CD4-positive, alpha-beta memory T cell (primary cell): Measurements from ENCODE around the gene MAST4. TPM values are rescaled to one million over a fixed set of nuclear protein-coding genes. Genes with fewer than 3 reads are reported as not detected.
"Not testable (repeated sequence)": the region's sequence is repeated elsewhere in the genome, so short reads cannot be mapped to it uniquely, and the experiment has no call there.

Experiments used
- CTCF ChIA-PET: fragments of 350-600 bp; sonication (Branson Sonifier 250); formaldehyde crosslinking; loops from one replicate; lab custom pipeline; 2021; ENCODE audit warnings: inconsistent platforms; ENCODE audit not compliant: partially characterized antibody; lab: Charles Lee
- POLR2A ChIA-PET: fragments of 350-600 bp; sonication (Branson Sonifier 250); formaldehyde crosslinking; loops from one replicate; lab custom pipeline; 2021; ENCODE audit not compliant: partially characterized antibody; lab: Charles Lee
- DNase-seq, 5 donors: peaks; one replicate each; pipeline versions ENCODE4 v3.0.0 to v3.0.0-alpha.2; 2020 to 2022; ENCODE audit warnings: mixed read lengths in 1 of 5
- H3K27ac ChIP-seq: one replicate; pipeline ENCODE4 v1.7.0; 2013; ENCODE audit warnings: low read depth, low read length
- H3K27me3 ChIP-seq: 2 replicates; pipeline ENCODE4 v1.7.0; 2013; ENCODE audit warnings: mild to moderate bottlenecking, low read length, moderate library complexity; ENCODE audit not compliant: insufficient read depth
- H3K36me3 ChIP-seq: 2 replicates; pipeline ENCODE4 v1.7.0; 2013; ENCODE audit warnings: mild to moderate bottlenecking, low read length, moderate library complexity; ENCODE audit not compliant: insufficient read depth
- H3K4me1 ChIP-seq: 2 replicates; pipeline ENCODE4 v1.7.0; 2013; ENCODE audit warnings: mild to moderate bottlenecking, low read length, moderate library complexity; ENCODE audit not compliant: insufficient read depth
- H3K4me3 ChIP-seq, 2 donors: one replicate each; pipeline ENCODE4 v1.7.0; 2013; ENCODE audit warnings: low read length in 2 of 2, mild to moderate bottlenecking in 1 of 2
- H3K9me3 ChIP-seq, 2 donors: one replicate each; pipeline ENCODE4 v1.7.0; 2013; ENCODE audit warnings: low read length in 2 of 2, control low read depth in 1 of 2; ENCODE audit not compliant: control insufficient read depth in 1 of 2
- H3K27ac Mint-ChIP-seq, 7 donors: one replicate each; pipeline ENCODE4 v1.8.0; 2020 to 2021; ENCODE audit warnings: mixed read lengths in 7 of 7, mild to moderate bottlenecking in 6 of 7, inconsistent platforms in 3 of 7, moderate library complexity in 3 of 7
- H3K27me3 Mint-ChIP-seq, 2 donors: one replicate each; pipeline ENCODE4 v1.8.0; 2020 to 2021; ENCODE audit warnings: mixed read lengths in 2 of 2
- H3K36me3 Mint-ChIP-seq, 2 donors: one replicate each; pipeline ENCODE4 v1.8.0; 2020 to 2021; ENCODE audit warnings: mixed read lengths in 2 of 2, inconsistent platforms in 1 of 2, mild to moderate bottlenecking in 1 of 2
- H3K4me1 Mint-ChIP-seq, 4 donors: one replicate each; pipeline ENCODE4 v1.8.0; 2020 to 2021; ENCODE audit warnings: mixed read lengths in 4 of 4, mild to moderate bottlenecking in 1 of 4
- H3K4me3 Mint-ChIP-seq, 8 donors: one replicate each; pipeline ENCODE4 v1.8.0; 2020 to 2021; ENCODE audit warnings: mixed read lengths in 8 of 8, mild to moderate bottlenecking in 7 of 8, moderate library complexity in 6 of 8, inconsistent platforms in 3 of 8
- H3K9me3 Mint-ChIP-seq, 8 donors: one replicate each; pipeline ENCODE4 v1.8.0; 2020 to 2021; ENCODE audit warnings: mixed read lengths in 8 of 8, mild to moderate bottlenecking in 5 of 8, inconsistent platforms in 3 of 8, moderate library complexity in 1 of 8
- intact Hi-C: fragments of 100-400 bp; cut with micrococcal nuclease; formaldehyde crosslinking; loops from one replicate; pipeline ENCODE4 v1.15.1; 2023
- polyA plus RNA-seq, 2 donors: library from polyadenylated mRNA; unstranded; fragments of 300-500 nt; fragmentation: Illumina TruSeq; gene quantifications; one replicate each; pipeline ENCODE4 v1.2.3, GENCODE V29; 2021
- total RNA-seq, 2 experiments: library from RNA; stranded (reverse); gene quantifications; one replicate each; pipeline ENCODE4 v1.2.3, GENCODE V29; 2021

Gene MAST4
- total and polyA plus RNA-seq, 4 experiments from 2014 or later = 9.2 to 27.0 (median 21.3) TPM

- no peaks in the 10 kb centered on the region for H3K9me3 ChIP-seq
- ChIA-PET CTCF (interaction anchor here (18.1 kb wide), 1 partner anchor 39 kb away, joined by 851 read pairs; the partner anchor contains the start of gene CD180), POLR2A (interaction anchor here (0.8 to 19.4 kb wide), 3 partner anchors 9 to 33 kb away, joined by 3 to 703 read pairs (median 109); partner anchors contain the start of gene CD180)
- peaks cover 4 to 7% of the 10 kb centered on the region in 2 donors for H3K36me3 Mint-ChIP-seq
- H3K27me3 ChIP-seq = no peaks in the 10 kb centered on the region
- no peak overlapping the region for H3K27ac ChIP-seq
- H3K9me3 Mint-ChIP-seq = peaks cover 0 to 6% (median 4%) of the 10 kb centered on the region in 8 donors
- no peak overlapping the region for H3K27ac Mint-ChIP-seq
- peaks cover 44% of the 10 kb centered on the region for H3K4me1 ChIP-seq
- no peak overlapping the region for H3K4me3 Mint-ChIP-seq
- peaks cover 21 to 37% (median 30%) of the 10 kb centered on the region in 4 donors for H3K4me1 Mint-ChIP-seq
- intact Hi-C loops = no loop called here
- no peak for DNase-seq
- no peaks in the 10 kb centered on the region for H3K36me3 ChIP-seq
- no peak overlapping the region for H3K4me3 ChIP-seq
- H3K27me3 Mint-ChIP-seq = no peaks in the 10 kb centered on the region
Observed at GRCh38 chr5:67170767-67171166, 574.6 kb downstream of the MAST4 start.

GRCh38 chr5:67173351-67173750 is 577.2 kb downstream of the MAST4 start:
- H3K27me3 Mint-ChIP-seq, H3K4me3 Mint-ChIP-seq, intact Hi-C loops, H3K27ac ChIP-seq, H3K36me3 ChIP-seq, CTCF ChIA-PET, H3K27ac Mint-ChIP-seq, H3K4me3 ChIP-seq, H3K27me3 ChIP-seq, DNase-seq: not testable (repeated sequence)
- Mint-ChIP-seq H3K4me1 (peaks cover 11 to 29% (median 15%) of the 10 kb centered on the region in 4 donors), H3K36me3 (peaks cover 13 to 21% of the 10 kb centered on the region in 2 donors), H3K9me3 (peaks cover 2 to 29% (median 27%) of the 10 kb centered on the region in 8 donors)
- Histone ChIP-seq H3K4me1 (peaks cover 20% of the 10 kb centered on the region), H3K9me3 (peaks cover 5 to 10% of the 10 kb centered on the region in 2 donors)
- POLR2A ChIA-PET = interaction anchor here (1.1 kb wide), 1 partner anchor 9 kb away, joined by 4 read pairs; no protein-coding TSS in a partner anchor

GRCh38 chr5:67173959-67174358 is 577.8 kb downstream of the MAST4 start:
- H3K27ac Mint-ChIP-seq = no peak overlapping the region
- H3K9me3 ChIP-seq = peaks cover 5 to 10% of the 10 kb centered on the region in 2 donors
- H3K36me3 Mint-ChIP-seq = peaks cover 13 to 24% of the 10 kb centered on the region in 2 donors
- H3K36me3 ChIP-seq = no peaks in the 10 kb centered on the region
- ChIA-PET POLR2A (interaction anchor here (1.1 to 11.2 kb wide), 2 partner anchors 8 to 9 kb away, joined by 4 to 109 read pairs; no protein-coding TSS in a partner anchor), CTCF (interaction anchor here (1.1 kb wide), 1 partner anchor 1078 kb away, joined by 3 read pairs; no protein-coding TSS in a partner anchor)
- H3K27me3 ChIP-seq = no peaks in the 10 kb centered on the region
- H3K9me3 Mint-ChIP-seq = peaks cover 2 to 30% (median 27%) of the 10 kb centered on the region in 8 donors
- peaks cover 10 to 28% (median 13%) of the 10 kb centered on the region in 4 donors for H3K4me1 Mint-ChIP-seq
- H3K27ac ChIP-seq = no peak overlapping the region
- peaks cover 14% of the 10 kb centered on the region for H3K4me1 ChIP-seq
- intact Hi-C loops = no loop called here
- no peaks in the 10 kb centered on the region for H3K27me3 Mint-ChIP-seq
- no peak overlapping the region for H3K4me3 ChIP-seq
- DNase-seq = no peak
- H3K4me3 Mint-ChIP-seq = no peak overlapping the region

GRCh38 chr5:67176936-67177335 is 580.7 kb downstream of the MAST4 start:
- H3K4me1 Mint-ChIP-seq = peaks cover 20 to 36% (median 29%) of the 10 kb centered on the region in 4 donors

GRCh38 chr5:67178085-67178484 is 581.9 kb downstream of the MAST4 start:
- Histone ChIP-seq H3K4me3 (no peak overlapping the region), H3K36me3 (no peaks in the 10 kb centered on the region), H3K27ac (no peak overlapping the region), H3K4me1 (peaks cover 21% of the 10 kb centered on the region), H3K9me3 (peaks cover 5 to 10% of the 10 kb centered on the region in 2 donors), H3K27me3 (no peaks in the 10 kb centered on the region)
- intact Hi-C loops = no loop called here
- peak overlapping the region in 2 of 8 donors; percentile 20 to 43 for H3K4me3 Mint-ChIP-seq
- POLR2A ChIA-PET = interaction anchor here (1.0 to 11.2 kb wide), 2 partner anchors 11 to 13 kb away, joined by 4 to 109 read pairs; no protein-coding TSS in a partner anchor
- peak overlapping the region in 1 of 7 donors; percentile 37 for H3K27ac Mint-ChIP-seq
- DNase-seq = no peak
- H3K27me3 Mint-ChIP-seq = no peaks in the 10 kb centered on the region
- H3K4me1 Mint-ChIP-seq = peaks cover 23 to 48% (median 38%) of the 10 kb centered on the region in 4 donors
- CTCF ChIA-PET = interaction anchor here (0.9 to 2.5 kb wide), 3 partner anchors 10 to 14 kb away, joined by 5 to 6 read pairs (median 5); no protein-coding TSS in a partner anchor
- H3K9me3 Mint-ChIP-seq = peaks cover 2 to 30% (median 27%) of the 10 kb centered on the region in 8 donors
- peaks cover 13 to 21% of the 10 kb centered on the region in 2 donors for H3K36me3 Mint-ChIP-seq

More at GRCh38 chr5:67176936-67177335, 580.7 kb downstream of the MAST4 start:
- Histone ChIP-seq H3K4me1 (peaks cover 10% of the 10 kb centered on the region), H3K36me3 (no peaks in the 10 kb centered on the region), H3K4me3 (no peak overlapping the region), H3K27ac (no peak overlapping the region), H3K27me3 (no peaks in the 10 kb centered on the region), H3K9me3 (peaks cover 5 to 10% of the 10 kb centered on the region in 2 donors)
- CTCF ChIA-PET = interaction anchor here (2.5 to 2.9 kb wide), 2 partner anchors 10 to 12 kb away, joined by 6 to 10 read pairs; no protein-coding TSS in a partner anchor
- no peaks in the 10 kb centered on the region for H3K27me3 Mint-ChIP-seq
- peak overlapping the region in 2 of 7 donors; percentile 8 to 46 for H3K27ac Mint-ChIP-seq
- no peak for DNase-seq
- POLR2A ChIA-PET = interaction anchor here (1.1 to 11.2 kb wide), 2 partner anchors 11 to 30 kb away, joined by 4 to 109 read pairs; no protein-coding TSS in a partner anchor
- H3K9me3 Mint-ChIP-seq = peaks cover 2 to 30% (median 27%) of the 10 kb centered on the region in 8 donors
- H3K4me3 Mint-ChIP-seq = peak overlapping the region in 1 of 8 donors; percentile 59
- H3K36me3 Mint-ChIP-seq = peaks cover 13 to 21% of the 10 kb centered on the region in 2 donors
- intact Hi-C loops = no loop called here

GRCh38 chr5:67178966-67179365 is 582.8 kb downstream of the MAST4 start:
- H3K36me3 Mint-ChIP-seq = peaks cover 13 to 21% of the 10 kb centered on the region in 2 donors
- no peak for DNase-seq
- Histone ChIP-seq H3K27ac (no peak overlapping the region), H3K4me3 (no peak overlapping the region), H3K4me1 (peaks cover 21% of the 10 kb centered on the region), H3K27me3 (no peaks in the 10 kb centered on the region), H3K9me3 (peaks cover 5 to 10% of the 10 kb centered on the region in 2 donors), H3K36me3 (no peaks in the 10 kb centered on the region)
- peaks cover 2 to 30% (median 27%) of the 10 kb centered on the region in 8 donors for H3K9me3 Mint-ChIP-seq
- H3K4me1 Mint-ChIP-seq = peaks cover 23 to 51% (median 41%) of the 10 kb centered on the region in 4 donors
- intact Hi-C loops = no loop called here
- H3K27ac Mint-ChIP-seq = peak overlapping the region in 1 of 7 donors; percentile 70
- H3K4me3 Mint-ChIP-seq = no peak overlapping the region
- no peaks in the 10 kb centered on the region for H3K27me3 Mint-ChIP-seq
- POLR2A ChIA-PET = interaction anchor here (11.2 kb wide), 1 partner anchor 13 kb away, joined by 109 read pairs; no protein-coding TSS in a partner anchor
- CTCF ChIA-PET = interaction anchor here (1.1 to 4.5 kb wide), 3 partner anchors 11 to 14 kb away, joined by 5 to 27 read pairs (median 6); no protein-coding TSS in a partner anchor
